ENCODE data around the gene COA1. TPM values are rescaled to one million over a fixed set of nuclear protein-coding genes. Genes with fewer than 3 reads are reported as not detected.
"Not testable (repeated sequence)": the region's sequence is repeated elsewhere in the genome, so short reads cannot be mapped to it uniquely, and the experiment has no call there.

COA1 gene
- total and polyA plus RNA-seq, 2 donors, result 71.5 to 89.2 TPM

- H3K4me3 ChIP-seq (ENCODE audit: low read length in 2 of 2), result no peak overlapping the region
- H3K27me3 ChIP-seq (ENCODE audit: control insufficient read depth in 2 of 2, insufficient read depth in 1 of 2, low read length in 1 of 2), result no peaks in the 10 kb centered on the region
- no peak overlapping the region for H3K27ac ChIP-seq (ENCODE audit: low read depth in 1 of 2, low read length in 1 of 2)
- H3K36me3 ChIP-seq (ENCODE audit: control insufficient read depth in 2 of 2, insufficient read depth in 2 of 2, low read length in 1 of 2), result no peaks in the 10 kb centered on the region
- H3K9me3 ChIP-seq (ENCODE audit: control insufficient read depth in 2 of 2, insufficient read depth in 1 of 2, low read length in 1 of 2), result no peaks in the 10 kb centered on the region
- no peaks in the 10 kb centered on the region for H3K4me1 ChIP-seq (ENCODE audit: control insufficient read depth in 2 of 2, insufficient read depth in 2 of 2, low read length in 2 of 2)
- DNase-seq (ENCODE audit: low read depth in 6 of 9, low spot score in 9 of 9), result no peak
Observed at GRCh38 chr7:43723007-43723341, 6.3 kb downstream of the COA1 start.

GRCh38 chr7:43721193-43721806, 8.0 kb downstream of the COA1 start:
- peak in 7 of 9 donors; percentile 25 to 66 (median 37) for DNase-seq (ENCODE audit: low read depth in 6 of 9, low spot score in 9 of 9)
- Histone ChIP-seq H3K27me3 (ENCODE audit: control insufficient read depth in 2 of 2, insufficient read depth in 1 of 2, low read length in 1 of 2) (no peaks in the 10 kb centered on the region), H3K4me1 (ENCODE audit: control insufficient read depth in 2 of 2, insufficient read depth in 2 of 2, low read length in 2 of 2) (no peaks in the 10 kb centered on the region), H3K9me3 (ENCODE audit: control insufficient read depth in 2 of 2, insufficient read depth in 1 of 2, low read length in 1 of 2) (peaks cover 0 to 4% of the 10 kb centered on the region in 2 donors), H3K4me3 (ENCODE audit: low read length in 2 of 2) (no peak overlapping the region), H3K36me3 (ENCODE audit: control insufficient read depth in 2 of 2, insufficient read depth in 2 of 2, low read length in 1 of 2) (no peaks in the 10 kb centered on the region), H3K27ac (ENCODE audit: low read depth in 1 of 2, low read length in 1 of 2) (no peak overlapping the region)
- WGBS, result 55% methylated on average over 2 of the region's 2 CpGs

GRCh38 chr7:43716598-43716997, 12.7 kb downstream of the COA1 start:
- no peaks in the 10 kb centered on the region for H3K4me1 ChIP-seq (ENCODE audit: control insufficient read depth in 2 of 2, insufficient read depth in 2 of 2, low read length in 2 of 2)
- DNase-seq (ENCODE audit: low read depth in 6 of 9, low spot score in 9 of 9), result no peak
- no peak overlapping the region for H3K4me3 ChIP-seq (ENCODE audit: low read length in 2 of 2)
- H3K27me3 ChIP-seq (ENCODE audit: control insufficient read depth in 2 of 2, insufficient read depth in 1 of 2, low read length in 1 of 2), result no peaks in the 10 kb centered on the region
- H3K27ac ChIP-seq (ENCODE audit: low read depth in 1 of 2, low read length in 1 of 2), result no peak overlapping the region
- H3K9me3 ChIP-seq (ENCODE audit: control insufficient read depth in 2 of 2, insufficient read depth in 1 of 2, low read length in 1 of 2), result peaks cover 0 to 4% of the 10 kb centered on the region in 2 donors
- 81% methylated on average over 2 of the region's 2 CpGs for WGBS
- peaks cover 3% of the 10 kb centered on the region in 2 donors for H3K36me3 ChIP-seq (ENCODE audit: control insufficient read depth in 2 of 2, insufficient read depth in 2 of 2, low read length in 1 of 2)

- over 99% methylated on average over 2 of the region's 2 CpGs for WGBS
- DNase-seq (ENCODE audit: low read depth in 6 of 9, low spot score in 9 of 9); H3K4me1 ChIP-seq (ENCODE audit: control insufficient read depth in 2 of 2, insufficient read depth in 2 of 2, low read length in 2 of 2); H3K27me3 ChIP-seq (ENCODE audit: control insufficient read depth in 2 of 2, insufficient read depth in 1 of 2, low read length in 1 of 2); H3K9me3 ChIP-seq (ENCODE audit: control insufficient read depth in 2 of 2, insufficient read depth in 1 of 2, low read length in 1 of 2); H3K36me3 ChIP-seq (ENCODE audit: control insufficient read depth in 2 of 2, insufficient read depth in 2 of 2, low read length in 1 of 2); H3K4me3 ChIP-seq (ENCODE audit: low read length in 2 of 2); H3K27ac ChIP-seq (ENCODE audit: low read depth in 1 of 2, low read length in 1 of 2): not testable (repeated sequence)
Observed at GRCh38 chr7:43715966-43716365, 13.4 kb downstream of the COA1 start.

GRCh38 chr7:43711503-43711902, 17.8 kb downstream of the COA1 start:
- Histone ChIP-seq H3K9me3 (ENCODE audit: control insufficient read depth in 2 of 2, insufficient read depth in 1 of 2, low read length in 1 of 2) (peaks cover 0 to under 1% of the 10 kb centered on the region in 2 donors), H3K4me3 (ENCODE audit: low read length in 2 of 2) (no peak overlapping the region), H3K4me1 (ENCODE audit: control insufficient read depth in 2 of 2, insufficient read depth in 2 of 2, low read length in 2 of 2) (no peaks in the 10 kb centered on the region), H3K36me3 (ENCODE audit: control insufficient read depth in 2 of 2, insufficient read depth in 2 of 2, low read length in 1 of 2) (peaks cover 3% of the 10 kb centered on the region in 2 donors), H3K27me3 (ENCODE audit: control insufficient read depth in 2 of 2, insufficient read depth in 1 of 2, low read length in 1 of 2) (no peaks in the 10 kb centered on the region), H3K27ac (ENCODE audit: low read depth in 1 of 2, low read length in 1 of 2) (no peak overlapping the region)
- WGBS, result 100% methylated on average over 1 of the region's 1 CpG
- no peak for DNase-seq (ENCODE audit: low read depth in 6 of 9, low spot score in 9 of 9)

- WGBS, result 98% methylated on average over 9 of the region's 9 CpGs
Observed at GRCh38 chr7:43708055-43708454, 21.3 kb downstream of the COA1 start.

GRCh38 chr7:43703573-43703972, 25.8 kb downstream of the COA1 start:
- no peak for DNase-seq (ENCODE audit: low read depth in 6 of 9, low spot score in 9 of 9)
- H3K27ac ChIP-seq (ENCODE audit: low read depth in 1 of 2, low read length in 1 of 2), result no peak overlapping the region
- H3K36me3 ChIP-seq (ENCODE audit: control insufficient read depth in 2 of 2, insufficient read depth in 2 of 2, low read length in 1 of 2), result peaks cover 0 to 4% of the 10 kb centered on the region in 2 donors
- H3K27me3 ChIP-seq (ENCODE audit: control insufficient read depth in 2 of 2, insufficient read depth in 1 of 2, low read length in 1 of 2), result no peaks in the 10 kb centered on the region
- no peak overlapping the region for H3K4me3 ChIP-seq (ENCODE audit: low read length in 2 of 2)
- no peaks in the 10 kb centered on the region for H3K9me3 ChIP-seq (ENCODE audit: control insufficient read depth in 2 of 2, insufficient read depth in 1 of 2, low read length in 1 of 2)
- peaks cover 0 to 6% of the 10 kb centered on the region in 2 donors for H3K4me1 ChIP-seq (ENCODE audit: control insufficient read depth in 2 of 2, insufficient read depth in 2 of 2, low read length in 2 of 2)
- 98% methylated on average over 1 of the region's 1 CpG for WGBS

More at GRCh38 chr7:43708055-43708454, 21.3 kb downstream of the COA1 start:
- not testable (repeated sequence) for H3K4me1 ChIP-seq (ENCODE audit: control insufficient read depth in 2 of 2, insufficient read depth in 2 of 2, low read length in 2 of 2); DNase-seq (ENCODE audit: low read depth in 6 of 9, low spot score in 9 of 9); H3K27ac ChIP-seq (ENCODE audit: low read depth in 1 of 2, low read length in 1 of 2); H3K4me3 ChIP-seq (ENCODE audit: low read length in 2 of 2); H3K27me3 ChIP-seq (ENCODE audit: control insufficient read depth in 2 of 2, insufficient read depth in 1 of 2, low read length in 1 of 2); H3K9me3 ChIP-seq (ENCODE audit: control insufficient read depth in 2 of 2, insufficient read depth in 1 of 2, low read length in 1 of 2); H3K36me3 ChIP-seq (ENCODE audit: control insufficient read depth in 2 of 2, insufficient read depth in 2 of 2, low read length in 1 of 2)

- 36% methylated on average over 1 of the region's 1 CpG for WGBS
- H3K27ac ChIP-seq (ENCODE audit: low read depth in 1 of 2, low read length in 1 of 2), result no peak overlapping the region
- peaks cover 0 to 4% of the 10 kb centered on the region in 2 donors for H3K36me3 ChIP-seq (ENCODE audit: control insufficient read depth in 2 of 2, insufficient read depth in 2 of 2, low read length in 1 of 2)
- H3K4me3 ChIP-seq (ENCODE audit: low read length in 2 of 2), result no peak overlapping the region
- no peaks in the 10 kb centered on the region for H3K9me3 ChIP-seq (ENCODE audit: control insufficient read depth in 2 of 2, insufficient read depth in 1 of 2, low read length in 1 of 2)
- DNase-seq (ENCODE audit: low read depth in 6 of 9, low spot score in 9 of 9), result no peak
- H3K4me1 ChIP-seq (ENCODE audit: control insufficient read depth in 2 of 2, insufficient read depth in 2 of 2, low read length in 2 of 2), result peaks cover 0 to 6% of the 10 kb centered on the region in 2 donors
- no peaks in the 10 kb centered on the region for H3K27me3 ChIP-seq (ENCODE audit: control insufficient read depth in 2 of 2, insufficient read depth in 1 of 2, low read length in 1 of 2)
Observed at GRCh38 chr7:43702974-43703373, 26.3 kb downstream of the COA1 start.

- Histone ChIP-seq H3K27me3 (ENCODE audit: control insufficient read depth in 2 of 2, insufficient read depth in 1 of 2, low read length in 1 of 2) (no peaks in the 10 kb centered on the region), H3K4me3 (ENCODE audit: low read length in 2 of 2) (no peak overlapping the region), H3K27ac (ENCODE audit: low read depth in 1 of 2, low read length in 1 of 2) (no peak overlapping the region), H3K36me3 (ENCODE audit: control insufficient read depth in 2 of 2, insufficient read depth in 2 of 2, low read length in 1 of 2) (peaks cover 0 to 4% of the 10 kb centered on the region in 2 donors), H3K4me1 (ENCODE audit: control insufficient read depth in 2 of 2, insufficient read depth in 2 of 2, low read length in 2 of 2) (peaks cover 0 to 6% of the 10 kb centered on the region in 2 donors), H3K9me3 (ENCODE audit: control insufficient read depth in 2 of 2, insufficient read depth in 1 of 2, low read length in 1 of 2) (no peaks in the 10 kb centered on the region)
- 96% methylated on average over 3 of the region's 3 CpGs for WGBS
- no peak for DNase-seq (ENCODE audit: low read depth in 6 of 9, low spot score in 9 of 9)
Observed at GRCh38 chr7:43701929-43702328, 27.4 kb downstream of the COA1 start.

GRCh38 chr7:43701500-43701854, 27.8 kb downstream of the COA1 start:
- Histone ChIP-seq H3K36me3 (ENCODE audit: control insufficient read depth in 2 of 2, insufficient read depth in 2 of 2, low read length in 1 of 2) (peaks cover 0 to 4% of the 10 kb centered on the region in 2 donors), H3K4me1 (ENCODE audit: control insufficient read depth in 2 of 2, insufficient read depth in 2 of 2, low read length in 2 of 2) (peaks cover 0 to 6% of the 10 kb centered on the region in 2 donors), H3K27me3 (ENCODE audit: control insufficient read depth in 2 of 2, insufficient read depth in 1 of 2, low read length in 1 of 2) (no peaks in the 10 kb centered on the region), H3K27ac (ENCODE audit: low read depth in 1 of 2, low read length in 1 of 2) (no peak overlapping the region), H3K9me3 (ENCODE audit: control insufficient read depth in 2 of 2, insufficient read depth in 1 of 2, low read length in 1 of 2) (no peaks in the 10 kb centered on the region), H3K4me3 (ENCODE audit: low read length in 2 of 2) (no peak overlapping the region)
- DNase-seq (ENCODE audit: low read depth in 6 of 9, low spot score in 9 of 9), result no peak

Data from thymus (tissue), 11 donors.